ENCODE results near the gene ZDHHC16.
"Not testable (repeated sequence)": the region's sequence is repeated elsewhere in the genome, so short reads cannot be mapped to it uniquely, and the experiment has no call there.

Gene ZDHHC16

DNA sequence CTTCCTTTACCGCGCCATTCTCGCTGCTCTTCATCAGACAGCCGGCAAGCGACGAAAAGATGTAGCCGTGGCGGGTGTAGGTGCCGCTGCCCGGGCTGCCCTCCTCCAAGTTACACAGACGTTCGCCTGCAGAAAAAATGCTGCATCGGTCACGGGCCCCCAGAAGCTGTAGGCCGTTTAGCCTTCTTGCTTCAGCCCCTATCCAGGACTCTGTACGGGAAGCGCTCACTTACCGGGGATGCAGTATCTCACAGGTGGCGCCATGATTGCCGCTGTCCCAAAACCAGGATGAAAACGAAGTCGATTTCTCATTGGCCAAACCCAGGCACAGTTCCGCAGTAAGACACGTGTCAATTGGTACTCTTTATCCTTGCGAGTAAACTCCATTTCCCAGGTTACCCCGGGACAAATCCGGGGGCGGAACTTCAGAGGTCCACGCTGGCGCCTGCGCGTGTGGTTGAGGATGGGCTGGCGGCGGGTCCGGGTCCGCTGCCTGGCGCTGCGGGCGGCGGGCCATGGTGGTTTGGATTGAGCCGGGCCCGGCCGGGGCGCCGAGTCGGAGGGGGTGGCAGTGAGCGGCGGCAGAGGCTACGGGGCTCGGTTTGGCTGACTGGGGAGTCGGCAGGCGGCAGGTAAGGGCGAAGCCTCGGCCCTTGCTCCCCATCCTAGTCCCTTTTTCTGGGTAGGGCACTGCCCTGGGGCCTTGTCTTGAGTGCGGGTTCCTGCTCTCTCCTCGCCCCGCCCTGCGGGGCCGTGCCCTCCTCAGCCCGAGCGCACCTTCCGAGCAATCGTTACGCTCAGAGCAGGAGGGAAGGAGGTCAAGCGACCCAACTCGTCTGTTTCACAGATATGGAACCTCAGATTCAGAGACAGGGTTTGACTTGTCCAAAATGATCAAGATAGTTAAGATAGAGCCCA, at the start of gene ZDHHC16, which contains the start of gene EXOSC1:
Gene ZDHHC16 (plus strand): TSS at position 454 of the 918 bp plus-strand sequence. CDS start 5,501 bp downstream, outside the sequence.
Gene EXOSC1 (minus strand): TSS at position 285 of the 918 bp plus-strand sequence. CDS start 21 bp downstream, at position 264.
- peak; percentile 93 for DNase-seq

DNA sequence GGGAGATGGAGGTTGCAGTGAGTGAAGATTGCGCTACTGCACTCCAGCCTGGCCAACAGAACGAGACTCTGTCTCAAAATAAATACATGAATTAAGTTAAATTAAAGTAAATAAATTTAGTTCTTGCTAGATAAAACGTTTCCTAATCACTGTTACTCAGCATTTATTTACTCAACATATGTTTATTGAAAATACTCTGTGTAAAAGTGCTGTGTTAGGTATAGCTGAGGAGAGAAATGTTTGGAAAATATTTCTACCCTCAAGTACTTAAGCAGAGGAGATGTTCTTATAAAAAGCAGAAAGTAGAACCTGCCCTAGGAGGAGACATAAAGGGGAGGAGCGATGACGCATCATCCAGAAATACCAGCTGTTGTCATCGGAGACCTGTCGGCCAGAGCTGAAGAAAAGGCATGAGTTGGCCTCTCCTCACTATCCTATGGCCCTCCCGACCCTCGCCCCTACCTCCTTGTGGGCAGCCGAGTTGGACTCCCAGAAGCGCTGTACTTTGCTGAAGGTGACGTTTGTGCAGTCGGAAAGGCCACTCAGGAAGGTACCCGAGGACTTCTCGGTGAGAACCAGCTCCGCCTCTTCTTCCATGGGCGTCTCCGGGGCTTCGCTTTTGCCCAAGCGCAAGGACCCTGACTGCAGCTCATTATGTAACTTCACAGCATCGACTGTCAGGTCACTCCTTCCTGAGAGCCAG, 46.0 kb upstream of the ZDHHC16 start:
- peak; percentile 22 for DNase-seq

DNA sequence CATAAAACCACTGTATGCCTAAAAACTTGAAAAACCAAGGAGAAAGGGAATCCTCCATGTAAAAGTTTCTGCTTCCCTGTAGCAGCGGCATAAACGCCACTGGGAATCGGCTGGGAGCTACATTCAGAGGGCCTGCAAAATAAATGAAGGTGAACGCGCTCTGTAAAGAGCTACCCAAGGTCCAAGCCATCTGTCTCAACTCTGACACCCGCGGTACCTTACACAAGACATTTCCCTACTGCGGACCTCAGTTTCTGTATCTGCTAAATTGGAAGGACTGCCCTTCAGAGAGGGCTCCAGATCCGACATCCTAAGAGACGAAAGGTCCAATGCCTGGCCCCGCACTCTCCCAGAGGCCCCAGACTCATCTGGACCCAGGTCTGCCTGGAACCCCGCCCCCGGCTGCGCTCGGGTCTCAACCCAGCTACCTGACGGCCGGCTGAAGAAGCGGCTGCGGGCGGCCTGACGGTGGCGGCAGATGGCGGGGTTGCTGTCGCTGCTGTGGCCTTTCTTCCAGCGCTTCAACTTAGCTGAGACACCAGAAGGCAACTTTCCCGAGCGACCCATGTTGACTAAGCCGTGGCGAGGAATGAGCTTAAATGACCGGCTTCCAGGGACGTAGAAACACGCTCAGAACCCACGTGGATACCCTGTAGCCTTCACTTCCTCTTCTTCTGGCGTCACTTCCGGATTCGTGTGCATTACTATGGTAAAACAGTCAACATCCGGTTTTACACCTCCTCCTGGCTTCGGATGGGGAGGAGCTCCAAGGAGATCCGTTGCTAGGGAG, 45.1 kb upstream of the ZDHHC16 start, which contains the start of gene RRP12:
Gene RRP12 (minus strand): TSS at position 676 of the 790 bp plus-strand sequence. CDS start 109 bp downstream, at position 567.
- DNase-seq = peak; percentile 92

DNA sequence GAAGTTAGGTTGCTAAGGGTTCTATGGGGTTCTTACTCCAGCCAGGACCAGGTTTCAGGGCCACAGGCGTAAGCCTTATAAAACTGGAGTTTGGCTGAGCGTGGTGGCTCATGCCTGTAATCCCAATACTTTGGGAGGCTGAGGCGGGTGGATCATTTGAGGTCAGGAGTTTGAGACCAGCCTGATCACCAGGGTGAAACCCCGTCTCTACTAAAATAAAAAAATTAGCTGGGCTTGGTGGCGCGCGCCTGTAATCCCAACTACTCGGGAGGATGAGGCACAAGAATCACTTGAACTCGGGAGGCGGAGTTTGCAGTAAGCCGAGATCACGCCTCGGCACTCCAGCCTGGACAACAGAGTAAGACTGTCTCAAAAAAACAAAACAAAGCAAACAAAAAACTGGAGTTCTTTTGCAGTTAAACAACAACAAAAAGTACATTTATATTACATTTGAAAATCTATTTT, 44.5 kb upstream of the ZDHHC16 start:
- DNase-seq = no peak

DNA sequence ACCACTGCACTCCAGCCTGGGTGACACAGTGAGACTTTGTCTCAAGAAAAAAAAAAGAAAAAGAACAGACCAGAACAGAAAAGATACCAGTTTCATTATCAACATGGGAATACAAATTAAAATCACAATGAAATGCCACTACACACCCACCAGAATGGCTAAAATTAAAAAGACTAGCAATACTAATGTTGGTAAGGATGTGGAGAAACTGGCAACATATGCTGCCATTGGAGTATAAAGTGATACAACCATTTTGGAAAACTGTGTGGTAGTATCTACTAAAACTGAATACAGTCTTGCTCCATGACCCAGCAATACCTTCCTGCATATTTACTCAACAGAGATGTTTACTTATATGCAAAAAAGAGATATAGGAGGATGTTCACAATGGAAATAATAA, 41.9 kb upstream of the ZDHHC16 start:
- no peak for DNase-seq

GRCh38 chr10:97406064-97406463, 39.9 kb upstream of the ZDHHC16 start:
- no peak for DNase-seq

DNA sequence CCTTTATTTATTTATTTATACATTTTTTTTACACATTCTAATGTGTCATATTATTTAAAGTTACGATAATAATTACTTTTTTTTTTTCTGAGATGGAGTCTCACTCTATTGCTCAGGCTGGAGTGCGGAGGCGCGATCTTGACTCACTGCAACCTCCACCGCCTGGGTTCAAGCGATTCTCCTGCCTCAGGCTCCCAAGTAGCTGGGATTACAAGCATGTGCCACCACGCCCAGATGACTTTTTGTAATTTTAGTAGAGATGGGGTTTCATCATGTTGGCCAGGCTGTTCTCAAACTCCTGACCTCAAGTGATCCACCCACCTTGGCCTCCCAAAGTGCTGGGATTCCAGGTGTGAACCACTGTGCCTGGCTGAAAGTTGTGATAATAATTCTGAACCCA, 39.5 kb upstream of the ZDHHC16 start:
- DNase-seq = not testable (repeated sequence)

DNA sequence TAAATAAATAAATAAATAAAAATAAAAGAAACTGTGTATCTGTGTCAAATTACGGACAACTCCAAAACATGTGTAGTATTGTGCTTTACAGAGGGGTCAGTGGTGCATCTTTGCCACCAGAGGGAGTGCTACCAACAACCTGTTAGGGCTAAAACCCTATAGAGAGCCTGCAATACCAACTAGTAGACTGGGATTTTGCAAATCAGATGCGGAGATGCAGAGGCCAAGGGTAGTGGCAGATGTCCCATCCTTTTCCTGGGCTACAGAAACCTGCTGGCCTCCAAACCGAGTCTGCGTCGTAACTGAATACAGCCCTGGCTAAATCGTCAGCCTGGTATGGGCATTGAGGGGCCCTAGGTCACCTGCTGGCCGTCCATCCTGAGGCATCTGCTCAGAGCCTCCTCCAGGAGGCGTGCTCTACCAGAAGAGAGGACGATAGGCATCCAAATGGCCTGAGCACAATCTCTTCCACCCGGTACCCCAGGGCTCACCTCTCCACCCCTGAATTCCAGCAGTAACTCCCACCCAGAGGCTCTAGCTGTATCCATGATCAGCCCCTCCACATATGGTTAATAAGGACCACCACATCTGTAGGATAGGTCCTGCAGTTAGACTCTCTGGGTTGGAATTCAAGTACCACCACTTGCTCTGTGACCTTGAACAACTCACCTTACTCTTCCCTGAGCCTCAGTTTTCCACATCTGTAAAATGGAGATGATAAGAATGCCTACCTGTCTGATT, 38.6 kb upstream of the ZDHHC16 start:
- DNase-seq = peak; percentile 81

DNA sequence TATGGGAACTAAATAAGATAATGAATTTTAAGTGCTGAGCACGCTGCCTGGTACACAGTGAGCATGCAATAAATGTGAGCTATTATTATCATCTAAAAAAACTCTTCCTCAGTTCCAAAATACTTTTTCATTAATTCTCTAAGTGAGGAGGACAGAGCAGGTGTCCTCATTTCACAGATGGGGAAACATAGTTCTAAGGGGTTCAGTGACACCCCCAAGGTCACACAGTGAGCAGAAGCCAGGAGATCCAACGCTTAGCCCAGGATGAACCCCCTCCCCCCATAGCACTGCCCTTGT, 38.1 kb upstream of the ZDHHC16 start:
- DNase-seq = no peak

DNA sequence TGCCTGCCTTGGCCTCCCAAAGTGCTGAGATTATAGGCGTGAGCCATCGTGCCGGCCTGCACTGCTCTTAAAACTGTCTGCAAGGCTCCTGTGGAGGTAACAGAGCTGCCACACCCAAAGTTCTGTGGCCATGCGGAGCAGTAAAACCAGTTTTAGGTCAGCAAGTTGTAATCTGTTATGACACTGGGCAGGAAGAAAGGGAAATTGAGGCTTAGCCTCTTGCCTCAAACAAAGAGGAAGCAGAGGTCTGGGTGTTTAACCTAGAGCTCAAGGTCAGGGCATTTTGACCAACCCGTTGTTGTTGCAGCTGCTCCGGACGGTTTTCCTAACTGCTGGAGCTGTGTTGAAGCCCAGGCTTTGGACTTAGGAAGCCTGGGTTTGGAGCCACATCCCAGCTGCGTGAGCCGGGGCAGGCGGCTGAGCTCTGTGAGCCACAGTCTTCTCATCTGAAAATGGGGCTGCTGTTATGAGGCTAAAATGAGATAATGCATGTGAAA, 37.4 kb upstream of the ZDHHC16 start:
- no peak for DNase-seq

GRCh38 chr10:97411406-97411805, 34.6 kb upstream of the ZDHHC16 start:
- no peak for DNase-seq

GRCh38 chr10:97412891-97413304, 33.1 kb upstream of the ZDHHC16 start:
- no peak for DNase-seq

DNA sequence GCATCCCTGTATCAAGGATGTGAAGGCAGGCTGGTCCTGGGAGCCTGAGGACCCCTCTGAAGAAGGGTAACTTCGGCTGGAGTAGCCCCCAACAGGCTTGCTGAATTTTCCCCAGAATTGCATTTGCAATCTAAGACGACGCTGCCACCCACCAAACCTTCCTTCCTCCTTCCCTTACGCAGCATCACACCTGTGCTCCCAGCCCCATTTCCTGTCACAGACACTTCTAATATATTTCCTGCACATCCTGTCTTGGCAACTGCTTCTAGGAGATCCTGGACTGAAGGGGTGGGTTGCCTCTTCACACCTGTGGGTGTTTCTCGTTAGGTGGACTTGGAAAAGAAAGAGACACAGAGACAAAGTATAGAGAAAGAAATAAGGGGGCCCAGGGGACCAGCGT, 29.4 kb upstream of the ZDHHC16 start:
- no peak for DNase-seq

DNA sequence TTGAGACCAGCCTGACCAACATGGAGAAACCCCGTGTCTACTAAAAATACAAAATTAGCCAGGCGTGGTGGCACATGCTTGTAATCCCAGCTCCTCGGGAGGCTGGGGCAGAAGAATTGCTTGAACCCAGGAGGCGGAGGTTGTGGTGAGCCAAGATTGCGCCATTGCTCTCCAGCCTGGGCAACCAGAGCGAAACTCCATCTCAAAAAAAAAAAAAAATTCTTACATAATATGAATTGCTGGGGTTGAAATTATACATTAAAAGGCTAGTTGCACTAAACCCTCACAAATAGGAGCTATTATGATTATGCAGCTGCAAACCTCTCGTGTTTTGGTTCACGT, 22.2 kb upstream of the ZDHHC16 start:
- not testable (repeated sequence) for DNase-seq

DNA sequence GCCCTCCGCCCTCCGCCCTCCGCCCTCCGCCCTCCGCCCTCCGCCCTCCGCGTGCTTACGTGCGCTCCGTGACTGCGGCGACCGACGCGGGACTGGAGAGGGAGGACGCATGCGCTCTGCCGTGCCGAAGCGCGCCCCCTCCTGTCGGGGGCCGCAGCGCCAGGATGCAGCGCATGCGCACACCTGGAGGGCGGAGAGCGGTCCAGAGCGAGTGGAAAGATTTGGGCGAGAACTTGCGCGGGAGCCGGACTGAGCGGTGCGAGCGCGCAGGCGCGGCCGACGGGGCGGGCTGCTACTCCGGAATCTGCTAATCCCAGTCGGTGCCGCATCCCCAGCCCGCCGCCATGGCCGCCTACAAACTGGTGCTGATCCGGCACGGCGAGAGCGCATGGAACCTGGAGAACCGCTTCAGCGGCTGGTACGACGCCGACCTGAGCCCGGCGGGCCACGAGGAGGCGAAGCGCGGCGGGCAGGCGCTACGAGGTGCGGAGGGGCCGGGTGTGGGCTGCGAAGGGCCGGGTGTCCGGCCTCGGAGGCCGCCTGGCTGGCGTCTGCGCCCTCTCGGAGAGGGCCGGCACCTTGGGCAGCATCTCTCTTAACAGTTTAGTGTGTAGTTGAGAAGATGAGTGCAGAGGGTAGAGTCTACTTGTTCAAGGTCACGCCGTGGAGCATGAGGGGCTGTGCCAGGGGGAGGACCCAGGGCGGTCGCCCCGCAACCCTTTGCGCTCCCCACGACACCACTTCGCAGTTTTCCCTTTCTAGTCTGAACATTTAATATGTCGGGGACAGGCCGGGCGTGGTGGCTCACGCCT, 19.8 kb upstream of the ZDHHC16 start, which contains the start of gene PGAM1:
Gene PGAM1 (plus strand): TSS at position 228 of the 812 bp plus-strand sequence. CDS start 117 bp downstream, at position 345.
- DNase-seq = peak; percentile 98

DNA sequence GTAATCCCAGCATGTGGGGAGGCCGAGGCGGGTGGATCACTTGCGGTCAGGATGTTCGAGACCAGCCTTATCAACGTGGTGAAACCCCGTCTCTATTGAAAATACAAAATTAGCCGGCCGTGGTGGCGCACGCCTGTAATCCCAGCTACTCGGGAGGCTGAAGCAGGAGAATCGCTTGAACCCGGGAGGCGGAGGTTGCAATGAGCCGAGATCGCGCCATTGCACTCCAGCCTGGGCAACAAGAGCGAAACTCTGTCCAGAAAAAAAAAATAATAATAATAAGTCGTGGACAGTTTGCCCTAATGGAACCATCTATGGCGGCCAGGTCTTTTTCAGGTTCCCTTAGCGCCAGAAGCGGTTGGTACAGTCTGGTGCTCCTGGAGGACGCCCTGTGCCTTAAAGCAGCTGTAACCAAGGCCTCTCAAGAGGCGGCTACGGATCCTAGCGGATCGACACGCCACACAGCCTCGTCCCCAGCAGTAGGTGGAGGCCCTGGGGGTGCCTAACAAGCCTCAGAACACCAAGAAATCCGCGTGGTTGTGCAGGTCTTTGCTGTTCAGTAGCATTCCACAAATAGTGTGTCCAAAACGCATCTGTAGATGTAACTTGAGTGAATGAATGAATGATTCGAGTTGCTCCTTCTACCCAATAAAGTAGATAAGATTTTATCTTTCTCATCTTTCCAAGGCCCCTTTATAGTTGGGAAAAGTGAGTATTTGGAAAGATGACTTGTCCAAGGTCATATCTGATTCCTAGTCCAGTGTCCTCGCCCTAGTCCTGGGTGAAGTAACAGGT, 19.0 kb upstream of the ZDHHC16 start:
- peak; percentile 51 for DNase-seq

DNA sequence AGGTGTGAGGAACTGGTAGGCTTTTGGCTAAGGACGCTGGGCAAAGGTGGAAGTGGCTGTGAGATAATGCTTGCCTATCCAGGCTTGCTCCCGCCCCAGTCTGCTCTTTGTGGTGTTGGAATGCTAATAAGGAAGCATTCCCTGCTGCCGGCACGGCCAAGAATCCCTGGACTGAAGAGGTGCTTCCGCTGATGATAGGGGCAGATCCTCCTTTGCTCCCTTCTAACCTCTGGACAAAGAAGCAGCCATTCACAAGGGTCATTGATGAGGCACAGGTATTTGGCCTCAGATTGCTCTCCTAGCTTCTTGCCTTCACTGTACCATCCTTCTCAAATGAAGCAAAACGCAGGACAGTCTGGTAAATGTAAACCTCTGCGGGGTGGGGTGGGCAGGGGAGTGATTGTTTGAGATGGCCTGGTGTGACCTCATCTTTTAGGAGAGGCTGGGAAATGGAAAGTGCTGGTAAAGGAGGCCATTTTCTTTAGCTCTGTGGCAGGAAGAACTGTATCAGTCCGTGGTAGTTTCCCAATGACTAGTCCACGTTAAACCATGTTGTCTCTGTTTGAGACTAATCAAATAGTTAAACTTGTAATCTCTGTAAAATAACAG, 18.3 kb upstream of the ZDHHC16 start:
- peak; percentile 39 for DNase-seq

DNA sequence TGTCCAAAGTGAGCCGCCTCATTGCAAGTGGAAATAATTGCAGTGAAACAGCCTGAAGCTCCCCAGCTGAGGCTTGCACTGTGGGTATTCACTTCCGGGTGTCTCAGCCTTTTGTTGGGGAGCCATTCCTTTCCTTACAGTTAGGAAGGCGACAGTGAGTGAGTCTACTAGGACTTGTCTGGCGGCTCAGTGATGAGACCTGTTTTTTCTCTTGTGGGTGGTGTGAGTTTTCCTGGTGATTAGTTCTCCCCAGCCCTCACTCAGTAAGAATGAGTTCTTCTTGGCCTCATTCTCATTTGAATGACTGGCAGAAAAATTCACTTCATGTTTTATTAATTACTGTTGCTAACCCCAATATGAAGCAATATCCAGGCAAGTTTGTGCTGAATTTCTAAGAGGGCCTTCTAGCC, 17.4 kb upstream of the ZDHHC16 start:
- DNase-seq = no peak

- DNase-seq = no peak
Observed at GRCh38 chr10:97434055-97434454, 11.9 kb upstream of the ZDHHC16 start.

DNA sequence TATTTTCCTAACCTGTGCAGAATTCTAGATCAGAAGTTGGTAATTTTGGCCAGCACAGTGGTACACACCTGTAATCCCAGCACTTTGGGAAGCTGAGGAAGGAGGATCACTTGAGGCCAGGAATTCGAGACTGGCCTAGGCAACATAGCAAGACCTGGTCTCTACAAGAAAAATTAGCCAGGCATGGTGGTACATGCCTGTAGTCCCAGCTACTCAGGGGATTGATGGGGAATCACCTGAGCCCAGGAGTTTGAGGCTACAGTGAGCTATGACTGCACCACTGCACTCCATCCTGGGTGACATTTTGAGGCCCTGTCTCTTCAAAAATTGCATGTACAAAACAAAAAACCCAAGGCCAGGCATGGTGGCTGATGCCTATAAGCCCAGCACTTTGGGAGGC, 11.4 kb upstream of the ZDHHC16 start:
- DNase-seq = no peak

Measured in retina (tissue), 1 donor.